PC-9 (cell line): ENCODE results near the gene TMEM214. TPM values are rescaled to one million over a fixed set of nuclear protein-coding genes. Genes with fewer than 3 reads are reported as not detected.

Experiments used
- BruUV-seq: library from RNA; stranded (reverse); fragments of 400-500 nt; replicated peaks from 2 replicates; lab custom pipeline; 2021; lab: Mats Ljungman, UMichigan
- CTCF ChIA-PET: fragments of 300-600 bp; sonication (Branson Sonifier 250); formaldehyde crosslinking; loops from one replicate; lab custom pipeline; 2022; ENCODE audit warnings: antibody characterized with exemption; lab: Charles Lee
- POLR2A ChIA-PET: fragments of 300-600 bp; sonication (Branson Sonifier 250); formaldehyde crosslinking; loops from one replicate; lab custom pipeline; 2022; ENCODE audit warnings: antibody characterized with exemption; ENCODE audit not compliant: unreplicated experiment; lab: Charles Lee
- DNase-seq, 2 experiments: peaks; one replicate each; pipeline versions ENCODE4 v3.0.0 to v3.0.0-alpha.2; 2015 to 2022; ENCODE audit warnings: mixed read lengths in 1 of 2
- H2AFZ ChIP-seq: fragments of 200-600 bp; sonication (generic); 2 replicates; pipeline ENCODE4 v1.8.1; 2017; ENCODE audit warnings: antibody characterized with exemption
- H3F3A ChIP-seq: fragments of 200-600 bp; sonication (generic); 2 replicates; pipeline ENCODE4 v1.8.1; 2017; ENCODE audit warnings: antibody characterized with exemption, mild to moderate bottlenecking, low read depth; ENCODE audit not compliant: insufficient read depth
- H3K27ac ChIP-seq: fragments of 200-600 bp; sonication (generic); 2 replicates; pipeline ENCODE4 v1.6.1; 2016; ENCODE audit warnings: mixed run types
- H3K27me3 ChIP-seq: fragments of 200-600 bp; sonication (generic); 2 replicates; pipeline ENCODE4 v1.6.1; 2016; ENCODE audit warnings: low read depth, mixed run types; ENCODE audit not compliant: insufficient read depth
- H3K36me3 ChIP-seq: fragments of 200-600 bp; sonication (generic); 2 replicates; pipeline ENCODE4 v1.6.1; 2016; ENCODE audit warnings: low read depth, mixed run types
- H3K4me1 ChIP-seq: fragments of 200-600 bp; sonication (generic); replicated peaks from 2 replicates; pipeline ENCODE4 v1.6.1; 2016; ENCODE audit warnings: mixed run types; ENCODE audit not compliant: insufficient read depth
- H3K4me2 ChIP-seq: fragments of 200-600 bp; sonication (generic); 2 replicates; pipeline ENCODE4 v1.6.1; 2017; ENCODE audit warnings: mixed run types
- H3K4me3 ChIP-seq: fragments of 200-600 bp; sonication (generic); 2 replicates; pipeline ENCODE4 v1.6.1; 2016; ENCODE audit warnings: mixed run types
- H3K79me2 ChIP-seq: fragments of 200-600 bp; sonication (generic); 2 replicates; pipeline ENCODE4 v1.6.1; 2017; ENCODE audit warnings: low read depth, mixed run types
- H3K9me2 ChIP-seq: fragments of 200-600 bp; sonication (generic); 2 replicates; pipeline ENCODE4 v1.8.1; 2017; ENCODE audit warnings: mild to moderate bottlenecking; ENCODE audit not compliant: insufficient read depth
- H3K9me3 ChIP-seq: fragments of 200-600 bp; sonication (generic); 2 replicates; pipeline ENCODE4 v1.8.1; 2016; ENCODE audit warnings: low read depth; ENCODE audit not compliant: insufficient read depth
- H4K20me1 ChIP-seq: fragments of 200-600 bp; sonication (generic); 2 replicates; pipeline ENCODE4 v1.8.1; 2017; ENCODE audit not compliant: insufficient read depth
- EZH2 ChIP-seq: fragments of 200-600 bp; sonication (generic); IDR thresholded peaks from 2 replicates; pipeline ENCODE4 v1.8.0; 2017; ENCODE audit warnings: antibody characterized with exemption, low read depth
- intact Hi-C: fragments of 100-400 bp; cut with micrococcal nuclease; formaldehyde crosslinking; loops from one replicate; pipeline ENCODE4 v1.10.0; 2022; ENCODE audit not compliant: unreplicated experiment
- total RNA-seq: library from RNA; stranded (reverse); gene quantifications from 2 replicates; pipeline ENCODE4 v1.2.3, GENCODE V29; 2021
- TF ChIP-seq, protein P1 (sequence below): fragments of 200-600 bp; sonication (generic); conservative IDR thresholded peaks from 2 replicates; pipeline ENCODE4 v1.6.1; 2017; ENCODE audit warnings: mixed run types, antibody characterized with exemption, mild to moderate bottlenecking, moderate library complexity

The TMEM214 gene
- total RNA-seq, 1 experiment from 2014 or later, result 65.6 TPM

GRCh38 chr2:27003007-27003406 is 29.8 kb upstream of the TMEM214 start:
- intact Hi-C loops, result no loop called here
- H4K20me1 ChIP-seq, result no peaks in the 10 kb centered on the region
- H3K27me3 ChIP-seq, result no peaks in the 10 kb centered on the region
- CTCF ChIA-PET, result no interaction called here
- no peak overlapping the region for H2AFZ ChIP-seq
- no peak for TF ChIP-seq EZH2
- TF ChIP-seq, protein P1, sequence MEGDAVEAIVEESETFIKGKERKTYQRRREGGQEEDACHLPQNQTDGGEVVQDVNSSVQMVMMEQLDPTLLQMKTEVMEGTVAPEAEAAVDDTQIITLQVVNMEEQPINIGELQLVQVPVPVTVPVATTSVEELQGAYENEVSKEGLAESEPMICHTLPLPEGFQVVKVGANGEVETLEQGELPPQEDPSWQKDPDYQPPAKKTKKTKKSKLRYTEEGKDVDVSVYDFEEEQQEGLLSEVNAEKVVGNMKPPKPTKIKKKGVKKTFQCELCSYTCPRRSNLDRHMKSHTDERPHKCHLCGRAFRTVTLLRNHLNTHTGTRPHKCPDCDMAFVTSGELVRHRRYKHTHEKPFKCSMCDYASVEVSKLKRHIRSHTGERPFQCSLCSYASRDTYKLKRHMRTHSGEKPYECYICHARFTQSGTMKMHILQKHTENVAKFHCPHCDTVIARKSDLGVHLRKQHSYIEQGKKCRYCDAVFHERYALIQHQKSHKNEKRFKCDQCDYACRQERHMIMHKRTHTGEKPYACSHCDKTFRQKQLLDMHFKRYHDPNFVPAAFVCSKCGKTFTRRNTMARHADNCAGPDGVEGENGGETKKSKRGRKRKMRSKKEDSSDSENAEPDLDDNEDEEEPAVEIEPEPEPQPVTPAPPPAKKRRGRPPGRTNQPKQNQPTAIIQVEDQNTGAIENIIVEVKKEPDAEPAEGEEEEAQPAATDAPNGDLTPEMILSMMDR, result no peak
- H3K4me1 ChIP-seq, result 0 out of 2 replicates have a peak, but pooled peaks cover 7% of the 10 kb centered on the region
- H3K9me3 ChIP-seq, result no peaks in the 10 kb centered on the region
- H3K4me3 ChIP-seq, result no peak overlapping the region
- DNase-seq, result no peak
- no peak overlapping the region for H3K27ac ChIP-seq
- POLR2A ChIA-PET, result no interaction called here
- H3F3A ChIP-seq, result no peaks in the 10 kb centered on the region
- no peaks in the 10 kb centered on the region for H3K9me2 ChIP-seq
- no peaks in the 10 kb centered on the region for H3K36me3 ChIP-seq
- no TSS peak for BruUV-seq
- no peak overlapping the region for H3K4me2 ChIP-seq
- H3K79me2 ChIP-seq, result no peaks in the 10 kb centered on the region; the same call in 1 of the 2 replicates

DNA sequence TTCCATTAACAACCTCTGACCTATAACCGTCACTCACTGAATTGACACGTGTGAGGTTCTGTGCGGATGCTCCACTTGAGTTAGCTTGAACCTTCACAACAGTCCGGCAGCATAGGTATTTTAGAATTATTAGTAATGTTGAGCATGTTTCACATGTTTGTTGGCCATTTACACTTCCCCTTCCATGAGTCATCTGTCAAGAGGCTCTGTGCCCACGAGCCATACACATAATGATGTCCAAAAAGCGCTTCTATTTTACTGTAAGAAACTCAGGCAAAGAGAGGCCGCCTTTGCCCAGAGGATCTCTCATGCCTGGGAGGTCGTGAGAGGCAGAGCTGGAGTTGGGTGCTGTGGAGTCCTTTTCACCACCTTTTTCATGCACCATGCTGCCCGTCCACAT is 28.9 kb upstream of the TMEM214 start:
- Histone ChIP-seq H3K4me3 (no peak overlapping the region), H3K27me3 (no peaks in the 10 kb centered on the region), H4K20me1 (no peaks in the 10 kb centered on the region), H2AFZ (no peak overlapping the region), H3F3A (no peaks in the 10 kb centered on the region), H3K9me3 (no peaks in the 10 kb centered on the region), H3K9me2 (no peaks in the 10 kb centered on the region), H3K4me1 (peaks cover 10% of the 10 kb centered on the region; the same call in 1 of the 2 replicates), H3K36me3 (no peaks in the 10 kb centered on the region), H3K79me2 (no peaks in the 10 kb centered on the region; the same call in 1 of the 2 replicates), H3K27ac (no peak overlapping the region), H3K4me2 (no peak overlapping the region)
- ChIA-PET CTCF (no interaction called here), POLR2A (no interaction called here)
- BruUV-seq, result no TSS peak
- TF ChIP-seq, protein P1, result no peak
- TF ChIP-seq EZH2, result no peak
- intact Hi-C loops, result no loop called here
- no peak for DNase-seq

- POLR2A ChIA-PET, result no interaction called here
- intact Hi-C loops, result no loop called here
- Histone ChIP-seq H3K9me3 (no peaks in the 10 kb centered on the region), H2AFZ (no peak overlapping the region), H3K36me3 (no peaks in the 10 kb centered on the region), H4K20me1 (no peaks in the 10 kb centered on the region), H3K9me2 (no peaks in the 10 kb centered on the region), H3K4me3 (no peak overlapping the region), H3F3A (peaks cover 20% of the 10 kb centered on the region; the same call in 1 of the 2 replicates), H3K4me2 (no peak overlapping the region), H3K4me1 (peaks cover 36% of the 10 kb centered on the region), H3K27me3 (no peaks in the 10 kb centered on the region), H3K27ac (no peak overlapping the region), H3K79me2 (no peaks in the 10 kb centered on the region; the same call in 1 of the 2 replicates)
- no peak for TF ChIP-seq EZH2
- TF ChIP-seq, protein P1, result no peak
- CTCF ChIA-PET, result no interaction called here
- no TSS peak for BruUV-seq
- DNase-seq, result no peak
Measured at GRCh38 chr2:27006602-27007415, 26.0 kb upstream of the TMEM214 start.
